SK-MEL-5 (cell line): ENCODE results near the gene HSF2BP. TPM values are rescaled to one million over a fixed set of nuclear protein-coding genes. Genes with fewer than 3 reads are reported as not detected.
"Not testable (repeated sequence)": the region's sequence is repeated elsewhere in the genome, so short reads cannot be mapped to it uniquely, and the experiment has no call there.

Source experiments
- DNase-seq: peaks from one replicate; pipeline ENCODE4 v3.0.0-alpha.2; 2016; ENCODE audit warnings: low read depth, low spot score
- in situ Hi-C: cut with HindIII; loops from 2 replicates; pipeline ENCODE4 v1.10.0; 2016; ENCODE audit warnings: low sequenced_read_pairs, high pct_unique_total_duplicates, low pct_unique_long_range_greater_than_20kb
- total RNA-seq: library from RNA; depleted of rRNA; stranded (reverse); fragments of >200 nt; shearing (Covaris generic); gene quantifications from 2 replicates; pipeline ENCODE4 v1.2.3, GENCODE V29; 2014

HSF2BP gene
- total RNA-seq, 1 experiment from 2014 or later = 0.77 TPM

GRCh38 chr21:43593078-43593477, 66.2 kb downstream of the HSF2BP start:
- no peak for DNase-seq

GRCh38 chr21:43591571-43591970, 67.7 kb downstream of the HSF2BP start:
- in situ Hi-C loops = no loop called here
- DNase-seq = peak; percentile 30

More at GRCh38 chr21:43593078-43593477, 66.2 kb downstream of the HSF2BP start:
- in situ Hi-C loops = no loop called here

DNA sequence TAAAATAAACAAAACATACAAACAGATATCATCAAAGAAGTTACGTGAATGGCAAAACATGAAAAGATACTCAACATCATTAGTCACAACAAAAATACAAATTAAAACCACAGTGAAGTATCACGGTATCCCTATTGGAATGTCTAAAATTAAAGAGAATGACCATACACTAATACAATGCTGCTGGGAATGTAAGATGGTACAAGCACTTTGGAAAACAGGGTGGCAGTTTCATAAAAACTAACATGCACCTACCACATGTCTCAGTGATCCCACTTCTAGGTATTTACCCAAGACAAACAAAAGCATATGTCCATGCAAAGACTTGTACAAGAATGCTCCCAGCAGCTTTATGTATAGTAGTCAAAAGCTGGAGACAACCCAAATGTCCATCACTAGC, 69.1 kb downstream of the HSF2BP start:
- no peak for DNase-seq
- in situ Hi-C loops = no loop called here

DNA sequence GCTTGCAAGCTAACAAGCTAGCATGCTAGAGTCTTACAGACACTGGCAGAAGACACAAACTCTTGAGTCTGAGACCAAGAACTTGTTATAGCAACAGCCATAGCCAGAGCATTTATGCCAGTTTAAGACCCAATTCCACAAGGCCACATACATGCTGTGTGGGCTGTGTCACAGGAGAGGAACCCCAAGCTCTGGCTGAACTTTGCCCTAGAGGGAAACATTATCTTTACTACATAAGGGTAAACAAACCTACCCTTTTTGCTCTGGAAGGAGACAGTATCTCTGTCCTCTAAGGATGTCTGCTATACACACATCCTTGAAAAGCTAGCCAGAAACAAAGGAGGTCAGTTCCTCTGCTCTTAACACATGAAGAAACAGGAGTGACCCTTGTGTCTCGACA, 70.3 kb downstream of the HSF2BP start:
- in situ Hi-C loops = no loop called here
- no peak for DNase-seq

DNA sequence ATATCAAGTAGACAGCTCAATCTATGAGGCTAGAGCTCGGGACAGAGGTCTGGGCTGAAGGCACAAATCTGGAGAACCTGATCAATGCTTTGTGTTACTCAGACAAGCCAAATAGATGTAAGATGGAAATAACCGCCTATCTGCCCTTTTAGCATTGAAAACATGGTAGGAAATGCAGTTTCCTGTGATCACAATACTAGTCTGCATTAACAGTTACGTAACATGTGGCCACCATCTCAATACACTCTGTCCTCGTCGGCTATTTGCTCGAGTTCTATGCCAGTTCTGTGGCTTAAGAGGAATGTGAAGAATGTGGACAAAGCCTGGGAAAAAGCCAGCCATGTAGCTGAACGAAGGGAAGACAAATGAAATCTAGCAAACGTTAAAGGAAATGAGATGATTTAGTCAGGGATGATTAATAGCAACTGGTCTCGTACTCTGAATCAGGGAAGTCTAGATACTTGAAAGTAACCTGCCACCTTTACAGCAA, 73.3 kb downstream of the HSF2BP start:
- in situ Hi-C loops = no loop called here
- peak; percentile 90 for DNase-seq

- no peak for DNase-seq
- in situ Hi-C loops = no loop called here
Observed at GRCh38 chr21:43585514-43585913, 73.8 kb downstream of the HSF2BP start.

DNA sequence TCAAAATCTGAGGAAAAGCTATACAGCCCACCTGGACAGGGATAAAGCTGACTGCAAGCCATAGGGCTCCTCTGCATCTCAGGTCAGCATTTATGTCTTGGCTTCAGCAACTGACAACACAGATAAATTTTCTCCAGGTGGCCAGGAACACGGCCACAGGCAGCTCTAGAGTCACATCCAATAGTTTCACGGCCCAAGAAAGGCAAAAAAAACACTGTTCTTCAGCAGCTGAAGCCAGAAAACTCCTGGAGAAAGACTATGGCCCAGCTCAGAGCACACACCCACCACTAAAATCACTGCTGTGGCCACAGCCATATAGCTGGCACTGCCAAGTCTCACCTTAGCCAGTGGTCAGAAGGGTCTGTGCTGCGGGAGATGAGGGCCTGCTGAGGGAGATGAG, 77.8 kb downstream of the HSF2BP start:
- no peak for DNase-seq
- in situ Hi-C loops = no loop called here

DNA sequence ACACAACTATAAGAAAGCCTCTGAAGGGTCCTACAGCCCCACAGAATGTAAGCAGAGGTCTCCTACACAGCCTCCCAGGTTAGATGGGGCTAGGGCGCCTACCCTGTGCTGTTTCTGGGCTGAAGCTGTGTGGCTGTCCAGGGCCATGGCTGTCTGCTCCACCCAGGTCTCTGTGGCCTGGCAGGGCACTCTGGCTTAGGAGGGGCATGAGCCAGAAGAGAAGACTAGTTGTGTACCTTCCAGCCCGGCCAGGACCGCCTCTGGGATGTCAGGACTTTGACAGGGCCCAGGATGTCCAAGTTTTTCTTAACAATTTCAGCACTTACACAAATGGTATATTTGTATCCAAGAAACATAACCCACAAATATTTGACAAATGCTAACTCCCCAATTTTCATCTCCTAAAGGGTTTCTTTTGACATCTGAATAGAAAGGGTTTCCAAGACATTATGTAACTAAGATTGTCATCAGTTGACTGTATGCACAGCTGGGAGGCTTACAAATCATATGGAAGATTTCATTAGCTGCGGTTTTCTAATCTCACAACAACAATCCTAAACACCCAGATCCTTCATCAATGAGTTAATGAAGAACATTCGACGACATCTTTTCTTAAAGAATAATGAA, 80.5 kb downstream of the HSF2BP start:
- in situ Hi-C loops = no loop called here
- no peak for DNase-seq

GRCh38 chr21:43575473-43575844, 83.8 kb downstream of the HSF2BP start:
- no peak for DNase-seq
- in situ Hi-C loops = no loop called here

- no peak for DNase-seq
- in situ Hi-C loops = no loop called here
Observed at GRCh38 chr21:43574741-43575472, 84.4 kb downstream of the HSF2BP start.

DNA sequence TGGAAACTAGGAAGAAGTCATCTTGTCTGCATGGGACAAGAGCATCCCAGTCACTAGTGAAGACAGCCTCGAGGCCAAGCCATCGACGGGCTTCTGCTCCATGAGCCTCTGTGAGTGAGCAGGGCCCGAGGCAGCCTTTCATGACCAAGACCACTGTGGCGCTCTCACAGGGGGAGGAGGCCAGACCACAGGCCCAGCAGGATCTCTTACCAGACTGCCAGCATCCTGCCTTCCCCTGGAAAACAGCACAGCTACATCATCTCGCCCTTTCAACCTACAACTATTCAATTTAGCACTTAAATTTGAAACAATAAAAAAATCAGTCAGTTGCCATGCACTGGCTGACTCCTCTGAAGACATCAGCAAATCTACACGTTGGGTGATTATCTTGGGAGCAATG, 85.4 kb downstream of the HSF2BP start:
- no peak for DNase-seq
- in situ Hi-C loops = no loop called here

GRCh38 chr21:43572446-43572845, 86.8 kb downstream of the HSF2BP start:
- DNase-seq = no peak
- in situ Hi-C loops = no loop called here

DNA sequence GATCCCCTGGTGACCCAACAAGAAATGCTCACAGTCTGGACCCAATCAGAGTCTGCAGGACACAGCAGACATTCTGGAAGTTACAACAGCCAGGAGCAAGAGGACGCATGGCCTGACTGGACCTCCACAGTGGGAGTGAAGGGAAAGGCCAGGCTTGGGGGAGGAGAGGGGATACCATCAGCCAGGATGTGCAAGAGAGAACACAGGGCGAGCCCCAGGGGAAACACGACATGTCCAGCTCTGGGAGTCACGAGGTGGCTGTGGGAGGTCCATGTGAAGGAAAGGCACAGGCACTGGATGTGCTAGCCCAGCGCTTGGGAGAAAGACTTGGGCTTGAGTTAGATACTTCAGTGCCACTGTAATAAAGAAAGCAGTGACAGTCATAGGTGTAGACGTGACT, 87.3 kb downstream of the HSF2BP start:
- DNase-seq = no peak
- in situ Hi-C loops = no loop called here

GRCh38 chr21:43570195-43570594, 89.1 kb downstream of the HSF2BP start:
- DNase-seq, in situ Hi-C loops: not testable (repeated sequence)

GRCh38 chr21:43562451-43562850, 96.8 kb downstream of the HSF2BP start:
- in situ Hi-C loops, DNase-seq: not testable (repeated sequence)

- DNase-seq, in situ Hi-C loops: not testable (repeated sequence)
Observed at GRCh38 chr21:43540561-43540960, 118.7 kb downstream of the HSF2BP start.

DNA sequence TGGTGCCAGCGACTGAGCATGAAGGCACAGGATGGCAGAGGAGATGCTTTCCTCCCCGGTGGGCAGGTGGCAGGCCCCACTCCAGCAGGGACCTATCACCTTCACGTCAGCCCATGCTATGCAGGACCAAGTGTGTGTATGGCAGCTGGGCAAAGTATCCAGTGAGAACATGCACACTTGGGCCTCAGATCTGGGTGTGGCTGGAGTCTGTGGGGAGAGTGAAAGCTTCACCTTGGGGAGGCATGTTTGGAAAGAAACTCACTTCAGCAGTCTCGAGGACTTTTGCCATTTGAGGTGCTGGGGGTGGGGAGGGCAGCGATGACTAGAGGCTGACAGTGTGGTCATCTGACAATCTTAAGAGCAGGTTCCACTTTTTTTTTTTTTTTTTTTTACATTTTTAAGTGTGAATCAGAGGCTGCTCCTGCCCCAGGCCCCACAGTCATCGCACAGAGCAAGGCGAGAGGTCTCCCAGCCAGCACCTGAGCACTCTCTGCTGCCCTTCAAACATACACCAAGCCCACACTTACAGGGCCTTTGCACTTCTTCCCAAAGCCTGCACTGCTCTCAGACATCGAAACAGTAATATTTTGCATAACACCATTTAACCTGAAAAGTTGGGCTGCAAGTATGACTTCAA, 136.7 kb downstream of the HSF2BP start:
- DNase-seq, in situ Hi-C loops: not testable (repeated sequence)

DNA sequence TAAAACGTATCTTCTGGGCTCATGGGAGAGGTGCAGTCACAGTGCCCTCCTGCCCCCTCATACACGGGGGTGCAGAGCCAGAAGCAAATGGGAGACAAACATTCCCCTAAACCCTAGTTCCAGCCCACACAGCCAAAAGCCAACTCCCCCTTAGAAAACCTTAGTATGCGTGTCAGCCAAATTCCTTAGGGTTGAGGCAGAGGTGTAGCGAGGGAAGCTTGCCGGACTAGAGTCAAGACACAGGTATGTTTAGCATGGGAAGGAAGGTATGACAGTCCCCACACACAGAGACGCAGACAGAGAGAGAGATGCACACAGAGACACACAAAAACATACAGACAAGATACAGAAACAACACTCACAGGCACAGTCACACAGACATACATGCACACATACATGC, 141.6 kb downstream of the HSF2BP start:
- in situ Hi-C loops, DNase-seq: not testable (repeated sequence)
